H1 (cell line): Measurements from ENCODE around the gene HDAC9. TPM values are rescaled to one million over a fixed set of nuclear protein-coding genes. Genes with fewer than 3 reads are reported as not detected.

Source experiments
- SIX5 ChIP-seq: IDR thresholded peaks from 2 replicates; pipeline ENCODE4 v1.6.1; 2011; ENCODE audit warnings: mild to moderate bottlenecking, low read depth, low read length
- polyA plus RNA-seq, 7 experiments: library from polyadenylated mRNA; depleted of rRNA in 3 of 7; stranded (reverse) in 5 of 7; unstranded in 2 of 7; fragments of >200 nt in 5 of 7; fragments of 200-250 nt in 2 of 7; gene quantifications; 1 replicate in 5 of 7; 2 replicates in 1 of 7; 4 replicates in 1 of 7; pipeline versions ENCODE4 v1.2.1 to v1.2.3, GENCODE V29; 2011 to 2013; ENCODE audit warnings: missing spikeins in 2 of 7, mixed read lengths in 2 of 7
- total RNA-seq: library from RNA; stranded (reverse); fragmentation: NEBNext Ultra II Directional; extraction: Animal tissue kit (Norgen Biotek cat#: 25700); gene quantifications from 2 replicates; pipeline ENCODE4 v1.2.1, GENCODE V29; 2021
- TF ChIP-seq, protein P1 (sequence below): IDR thresholded peaks from 2 replicates; pipeline ENCODE4 v1.6.1; 2012; ENCODE audit warnings: low read length, inconsistent platforms

HDAC9 gene
- total and polyA plus RNA-seq, 2 of the 8 experiments (the other 6 are each of a cell fraction or from before 2014, with no cell fraction given), result 9.5 to 13.1 TPM

DNA sequence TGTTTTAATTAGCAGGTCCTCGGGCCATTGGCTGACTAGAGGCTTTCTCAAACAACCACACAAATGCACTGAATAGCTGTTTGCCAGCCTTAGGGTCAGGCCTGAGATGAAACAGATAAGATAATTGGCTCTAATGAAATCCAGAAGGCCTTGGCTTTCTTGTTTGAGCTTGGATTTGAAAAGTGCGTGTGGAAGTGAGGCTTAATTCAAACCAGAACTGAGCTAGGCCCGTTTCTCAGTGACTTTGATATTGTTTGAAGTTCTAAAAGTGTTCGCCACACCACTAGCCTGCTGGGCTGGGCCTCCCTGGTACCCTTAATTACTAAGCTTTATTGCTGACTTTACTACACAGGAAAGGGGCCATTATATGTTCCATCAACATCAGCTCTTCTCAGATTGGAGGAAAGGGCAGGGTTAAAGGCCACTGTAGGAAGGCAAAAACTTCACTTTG lies 351.2 kb downstream of the HDAC9 start (continued):
- TF ChIP-seq, protein P1, sequence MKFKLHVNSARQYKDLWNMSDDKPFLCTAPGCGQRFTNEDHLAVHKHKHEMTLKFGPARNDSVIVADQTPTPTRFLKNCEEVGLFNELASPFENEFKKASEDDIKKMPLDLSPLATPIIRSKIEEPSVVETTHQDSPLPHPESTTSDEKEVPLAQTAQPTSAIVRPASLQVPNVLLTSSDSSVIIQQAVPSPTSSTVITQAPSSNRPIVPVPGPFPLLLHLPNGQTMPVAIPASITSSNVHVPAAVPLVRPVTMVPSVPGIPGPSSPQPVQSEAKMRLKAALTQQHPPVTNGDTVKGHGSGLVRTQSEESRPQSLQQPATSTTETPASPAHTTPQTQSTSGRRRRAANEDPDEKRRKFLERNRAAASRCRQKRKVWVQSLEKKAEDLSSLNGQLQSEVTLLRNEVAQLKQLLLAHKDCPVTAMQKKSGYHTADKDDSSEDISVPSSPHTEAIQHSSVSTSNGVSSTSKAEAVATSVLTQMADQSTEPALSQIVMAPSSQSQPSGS, result no peak
- no peak for TF ChIP-seq SIX5
- TF ChIP-seq, all 59 proteins: peak for 0
